Cardiac atrium fibroblast (primary cell): Measurements from ENCODE around the gene TMEM200B. TPM values are rescaled to one million over a fixed set of nuclear protein-coding genes. Genes with fewer than 3 reads are reported as not detected.

Source experiments
- total RNA-seq: library from RNA; depleted of rRNA; stranded (reverse); fragments of >200 nt; gene quantifications from 2 replicates; pipeline ENCODE4 v1.2.3, GENCODE V29; 2015

TMEM200B gene
- 8.6 and 11.6 TPM in 2 replicates for total RNA-seq

GRCh38 chr1:29123887-29124365, at the start of gene TMEM200B:
TSS of gene TMEM200B (minus strand) at chr1:29123903. CDS start at chr1:29121828, 2,075 bp downstream.

Other genes with a start within 250 kb of the TMEM200B start
- gene EPB41, start 209.3 kb downstream of the TMEM200B start, total RNA-seq = 2.9 and 4.2 TPM in 2 replicates
- 22.2 and 22.4 TPM in 2 replicates for gene SRSF4, start 58.0 kb upstream of the TMEM200B start, total RNA-seq
- 21.8 and 24.5 TPM in 2 replicates for gene MECR, start 107.0 kb upstream of the TMEM200B start, total RNA-seq
- gene PTPRU, start 112.6 kb upstream of the TMEM200B start, total RNA-seq = 13.9 and 23.5 TPM in 2 replicates